Left colon (tissue), 2 donors: ENCODE measurements around the gene HPGD. TPM values are rescaled to one million over a fixed set of nuclear protein-coding genes. Genes with fewer than 3 reads are reported as not detected.

Experiments
- total RNA-seq, 2 donors: library from RNA; stranded (reverse); fragmentation: NEBNext Ultra II Directional; extraction: Animal tissue kit (Norgen Biotek cat#: 25700); gene quantifications; one replicate each; pipeline ENCODE4 v1.2.1, GENCODE V29; 2021
- donor health status: DM: no; HTN: no; CAD: no.
- donor health status: DM: yes; HTN: yes; CAD: no.

HPGD gene
- total RNA-seq, 2 donors from 2014 or later: 205 to 208 TPM

Other genes starting within 250 kb of the HPGD start
- 10 to 100 TPM; 26.2 to 33.1 TPM for gene FBXO8, start 238.8 kb downstream of the HPGD start, total RNA-seq
- 10 to 100 TPM; 10.7 to 15.5 TPM for gene CEP44, start 238.6 kb downstream of the HPGD start, total RNA-seq